DMS153 treated with DMSO at 0.1 percent for 48 hours (cell line): ENCODE results near the gene SOST.

ENCODE experiments used
- DNase-seq: peaks from one replicate; lab custom pipeline; 2025; ENCODE audit not compliant: unreplicated experiment; lab: John Stamatoyannopoulos, UW

Gene SOST

DNA sequence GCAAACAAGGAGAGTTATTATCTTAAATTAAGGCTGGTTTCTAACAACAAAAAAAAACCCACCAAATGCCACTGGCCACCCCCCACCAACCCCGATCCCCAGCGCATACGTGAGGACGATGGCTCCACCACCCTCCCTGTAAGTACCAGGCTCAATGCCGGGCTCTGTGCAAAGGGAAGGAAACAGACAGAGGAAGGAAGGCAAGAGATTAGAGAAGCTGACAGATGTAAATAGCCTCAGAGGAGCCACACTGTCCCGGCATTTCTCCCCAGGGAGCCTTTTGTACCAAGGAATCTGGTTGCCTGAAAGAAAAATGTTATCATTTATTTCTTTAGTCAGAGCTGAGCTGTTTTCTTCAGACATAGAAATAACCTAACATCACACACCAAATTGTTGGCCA is 13.1 kb downstream of the SOST start:
- DNase-seq = no peak

DNA sequence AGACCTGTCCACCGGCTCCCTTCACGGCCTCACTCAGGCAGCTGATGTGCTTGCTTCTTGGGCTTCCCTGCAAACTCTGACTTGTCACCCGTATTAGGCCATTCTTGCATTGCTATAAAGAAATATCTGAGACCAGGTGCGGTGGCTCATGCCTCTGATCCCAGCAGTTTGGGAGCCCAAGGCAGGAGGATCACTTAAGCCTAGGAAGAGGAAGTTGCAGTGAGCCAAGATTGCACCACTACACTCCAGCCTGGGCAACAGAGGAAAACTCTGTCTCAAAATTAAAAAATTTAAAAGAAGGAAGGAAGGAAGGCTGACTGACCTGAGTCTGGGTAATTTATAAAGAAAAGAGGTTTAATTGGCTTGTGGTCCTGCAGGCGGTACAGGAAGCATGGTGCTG is 17.0 kb downstream of the SOST start:
- no peak for DNase-seq

GRCh38 chr17:43740541-43740940 is 18.1 kb downstream of the SOST start:
- DNase-seq = no peak

GRCh38 chr17:43737722-43738121 is 20.9 kb downstream of the SOST start:
- DNase-seq = no peak

DNA sequence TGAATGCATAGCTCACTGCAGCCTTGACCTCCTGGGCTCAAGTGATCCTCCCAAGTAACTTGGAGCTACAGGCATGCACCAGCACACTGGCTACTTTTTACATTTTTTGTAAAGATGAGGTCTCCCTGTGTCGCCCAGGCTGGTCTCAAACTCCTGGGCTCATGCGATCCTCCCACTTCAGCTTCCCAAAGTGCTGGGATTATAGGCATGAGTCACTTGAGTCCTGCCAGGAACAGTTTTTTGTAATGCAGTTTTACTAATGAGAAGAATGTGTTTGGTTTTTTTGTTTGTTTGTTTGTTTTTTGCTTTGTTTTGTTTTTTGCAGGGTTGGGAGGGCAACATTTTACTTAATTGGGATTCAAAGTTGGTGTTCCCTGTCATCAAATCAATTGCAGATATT is 22.2 kb downstream of the SOST start:
- no peak for DNase-seq

DNA sequence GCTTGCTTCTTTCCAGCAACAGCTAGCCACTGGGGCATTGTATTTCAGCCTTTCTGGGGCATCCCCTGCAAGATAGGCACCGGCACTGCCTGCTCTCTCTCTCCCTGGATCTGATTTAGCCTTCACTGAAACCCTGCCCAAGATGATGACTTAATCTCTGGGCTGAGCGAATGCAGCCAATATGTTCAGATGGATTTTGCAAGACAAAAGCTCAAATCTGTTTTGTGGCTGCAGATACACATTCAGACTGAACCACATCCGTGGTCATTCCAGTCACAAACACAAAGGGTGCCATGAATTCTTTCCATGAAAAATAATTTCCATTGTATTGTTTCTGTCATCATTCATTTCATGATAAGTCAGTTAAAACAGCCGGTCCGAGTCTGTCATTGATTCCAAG is 24.2 kb downstream of the SOST start:
- no peak for DNase-seq

- DNase-seq = no peak
Observed at GRCh38 chr17:43733956-43734355, 24.6 kb downstream of the SOST start.

GRCh38 chr17:43732958-43733357 is 25.6 kb downstream of the SOST start:
- DNase-seq = no peak

DNA sequence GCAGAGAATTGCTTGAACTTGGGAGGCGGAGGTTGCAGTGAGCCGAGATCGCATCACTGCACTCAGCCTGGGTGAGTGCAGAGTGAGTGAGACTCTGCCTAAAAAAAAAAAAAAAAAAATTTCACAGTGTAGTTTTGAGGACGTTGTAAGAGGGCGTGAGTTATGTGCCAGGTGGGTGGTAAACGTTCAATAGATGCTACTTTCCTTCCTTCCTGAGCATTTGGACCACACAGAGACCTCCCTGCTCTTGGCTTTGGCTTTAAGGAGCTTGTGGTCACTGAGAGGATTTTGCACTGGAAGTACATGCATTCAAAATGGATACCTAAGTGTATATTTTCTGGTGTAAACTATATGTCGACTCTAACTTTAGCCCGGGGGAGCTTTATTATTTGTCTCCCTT is 30.5 kb downstream of the SOST start:
- DNase-seq = no peak

DNA sequence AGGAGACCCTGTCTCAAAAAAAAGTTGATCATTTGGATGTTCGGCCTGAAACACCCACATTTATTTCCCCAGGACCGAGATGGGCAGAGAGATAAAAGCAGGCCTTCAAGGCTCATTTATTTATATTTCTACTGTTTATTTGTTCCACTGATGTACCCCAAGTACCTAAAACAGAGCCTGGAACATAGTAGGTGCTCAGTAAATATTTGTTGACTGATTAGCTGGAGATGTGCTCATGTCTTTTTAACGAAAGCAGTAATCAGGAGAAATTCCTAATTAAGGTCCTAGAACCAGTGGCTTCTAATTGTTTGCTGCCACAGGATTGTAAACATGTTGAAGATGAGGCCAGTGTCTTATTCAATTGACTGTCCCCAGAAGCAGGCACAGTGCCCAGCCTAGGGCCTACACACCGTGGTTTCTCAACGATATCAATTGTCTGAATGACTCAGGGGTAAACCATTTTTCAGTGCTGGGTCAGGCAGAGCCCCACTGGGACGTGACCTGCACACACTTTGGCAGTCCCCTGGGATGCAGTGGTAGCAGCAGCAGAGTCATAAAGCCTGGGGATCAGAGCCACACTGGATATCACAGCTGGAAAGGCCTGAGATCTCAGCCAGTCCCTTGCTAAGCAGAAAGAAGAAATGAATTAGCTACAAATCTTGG is 34.8 kb downstream of the SOST start:
- DNase-seq = no peak

DNA sequence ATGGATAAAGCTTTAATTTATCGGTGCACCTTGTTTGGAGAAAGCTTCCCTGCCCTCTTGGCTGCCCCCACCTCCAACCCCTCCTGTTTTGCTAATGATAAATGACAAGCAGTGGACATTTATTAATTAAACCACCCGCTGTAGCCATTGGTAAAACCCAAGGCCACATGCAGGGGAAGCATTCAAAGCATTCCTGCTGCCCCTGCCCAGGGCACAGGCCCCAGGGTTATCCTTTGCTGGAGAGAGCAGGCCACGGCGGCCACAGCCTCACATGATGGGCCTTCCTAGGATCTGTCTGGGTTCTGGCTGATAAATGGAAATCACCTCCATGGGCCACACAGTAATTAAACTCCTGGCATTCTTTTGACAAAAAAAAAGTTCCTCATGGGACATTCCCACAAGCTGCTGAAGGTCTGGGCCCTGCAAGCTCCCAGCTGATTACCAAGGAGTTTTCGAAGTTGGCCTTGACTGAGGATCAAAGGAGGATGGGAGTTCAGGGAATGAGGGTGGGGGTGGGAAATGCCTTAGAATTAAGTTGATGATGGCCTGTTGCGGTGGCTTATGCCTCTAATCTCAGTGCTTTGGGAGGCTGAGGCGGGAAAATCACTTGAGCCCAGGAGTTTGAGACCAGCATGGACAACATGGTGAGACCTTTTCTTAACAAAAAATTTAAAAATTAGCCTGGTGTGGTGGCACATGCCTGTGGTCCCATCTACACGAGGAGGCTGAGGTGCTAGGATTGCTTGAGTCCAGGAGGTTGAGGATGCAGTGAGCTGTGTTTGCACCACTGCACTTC is 35.5 kb downstream of the SOST start:
- DNase-seq = no peak

DNA sequence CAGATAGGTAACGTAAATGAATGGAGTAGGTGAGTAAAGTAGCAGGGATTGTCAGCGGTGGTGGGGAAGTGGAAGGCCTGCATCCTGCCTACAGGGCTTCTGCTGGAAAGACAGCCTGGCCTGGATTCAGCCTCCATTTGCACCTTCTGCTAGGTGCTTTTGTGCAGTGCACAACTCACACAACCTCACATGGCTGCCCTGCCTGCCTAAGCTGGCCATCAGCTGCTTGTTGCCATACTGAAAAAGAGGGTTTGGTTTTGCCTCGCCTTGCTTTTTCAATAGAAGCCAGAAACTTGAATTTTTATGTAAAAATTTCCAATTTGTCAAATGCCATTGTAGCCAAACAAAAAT is 36.3 kb downstream of the SOST start:
- no peak for DNase-seq

GRCh38 chr17:43721537-43722268 is 36.9 kb downstream of the SOST start:
- no peak for DNase-seq

- DNase-seq = peak; percentile 61
Observed at GRCh38 chr17:43720311-43721060, 38.1 kb downstream of the SOST start.

DNA sequence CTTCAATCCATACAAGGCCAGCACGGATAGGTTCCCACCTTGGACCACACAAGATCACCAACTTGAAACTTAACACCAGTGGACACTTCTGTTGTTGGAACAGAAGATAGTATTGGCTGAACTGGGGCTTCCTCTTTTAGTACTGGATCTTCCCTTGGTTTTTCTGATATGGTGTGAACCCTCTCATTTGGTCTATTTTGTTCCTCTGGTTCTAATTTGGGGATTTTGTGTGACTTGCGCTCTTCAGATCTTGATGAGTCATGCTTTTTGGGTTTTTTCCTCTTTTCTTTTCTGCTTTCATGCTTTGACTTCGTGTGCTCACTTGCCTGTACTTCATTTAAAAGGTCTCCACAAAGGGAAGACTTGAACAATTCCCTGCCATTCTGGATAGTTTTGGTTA is 39.0 kb downstream of the SOST start:
- no peak for DNase-seq

DNA sequence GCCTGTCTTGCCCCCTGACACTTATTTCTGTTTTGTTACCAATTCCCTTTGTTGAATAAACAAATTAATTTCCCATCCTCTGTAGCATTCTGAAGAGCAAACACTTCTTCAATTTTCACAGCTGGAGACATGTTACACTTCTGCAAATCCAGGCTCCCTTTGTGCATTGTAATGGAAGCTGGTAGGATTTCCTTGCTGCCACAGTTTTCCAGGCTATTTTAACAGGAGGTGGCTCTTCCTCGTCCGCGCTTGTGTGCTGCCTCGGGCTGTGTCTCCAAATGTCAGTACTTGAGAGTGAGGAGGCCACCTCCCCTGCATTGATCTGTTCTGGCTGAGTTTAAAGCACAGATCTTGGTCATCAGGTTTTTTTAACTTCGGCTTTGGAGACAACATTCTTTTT is 40.0 kb downstream of the SOST start:
- no peak for DNase-seq

GRCh38 chr17:43717913-43718312 is 40.7 kb downstream of the SOST start:
- DNase-seq = no peak

- DNase-seq = no peak
Observed at GRCh38 chr17:43714465-43715149, 44.0 kb downstream of the SOST start.

- peak; percentile 23 for DNase-seq
Observed at GRCh38 chr17:43713494-43714162, 45.0 kb downstream of the SOST start.

- no peak for DNase-seq
Observed at GRCh38 chr17:43712397-43712796, 46.2 kb downstream of the SOST start.
